Measurements from ENCODE around the gene PLEK. TPM values are rescaled to one million over a fixed set of nuclear protein-coding genes. Genes with fewer than 3 reads are reported as not detected.
A peak's percentile ranks its signal among the peaks of the same experiment; 100 is the strongest.

PLEK gene
- total and polyA plus RNA-seq, 2 donors (not counting 3 experiments of a cell fraction or from before 2014, with no cell fraction given) = 0.03 to 0.11 TPM

GRCh38 chr2:68441179-68441993 is 76.3 kb downstream of the PLEK start:
- FAIRE-seq = peak; percentile 96

More at GRCh38 chr2:68441179-68441993, 76.3 kb downstream of the PLEK start:
- Histone ChIP-seq H2AFZ (ENCODE audit: low read depth, low read length) (no peak overlapping the region), H3K27ac (ENCODE audit: insufficient read depth, low read depth, low read length) (no peak overlapping the region), H3K4me2 (ENCODE audit: insufficient read depth, low read length) (no peak overlapping the region), H3K4me3 (replicated peaks in 1 of 3; ENCODE audit: insufficient read depth in 1 of 3, low read depth in 1 of 3, low read length in 3 of 3) (no peak overlapping the region), H3K9me3 (replicated peaks; ENCODE audit: control insufficient read depth, insufficient read depth, low read length) (no peaks in the 10 kb centered on the region), H3K36me3 (ENCODE audit: control insufficient read depth in 2 of 2, extremely low read depth in 1 of 2, insufficient read depth in 2 of 2, low read length in 2 of 2) (no peaks in the 10 kb centered on the region), H3K27me3 (ENCODE audit: control insufficient read depth in 2 of 2, insufficient read depth in 2 of 2, low read length in 2 of 2) (peaks cover 3 to 12% of the 10 kb centered on the region in 2 experiments), H3K4me1 (ENCODE audit: control insufficient read depth, extremely low read depth, insufficient read depth, low read length) (no peaks in the 10 kb centered on the region), H3K79me2 (ENCODE audit: control insufficient read depth, insufficient read depth, low read length) (no peaks in the 10 kb centered on the region), H4K20me1 (replicated peaks; ENCODE audit: control insufficient read depth, extremely low read depth, insufficient read depth, low read length) (no peaks in the 10 kb centered on the region), H3K9ac (replicated peaks; ENCODE audit: extremely low read depth, insufficient read depth, low read length) (no peak overlapping the region), H3K9me1 (replicated peaks; ENCODE audit: control insufficient read depth, extremely low read depth, insufficient read depth, low read length) (no peaks in the 10 kb centered on the region)
- ChIA-PET POLR2A (no interaction called here), CTCF (interaction anchor here (0.6 to 5.9 kb wide), 45 partner anchors 9 to 502 kb away, joined by 3 to 130 read pairs (median 4); partner anchors contain the start of genes APLF, CNRIP1 and FBXO48)
- dilution Hi-C loops (cut with MboI; ENCODE audit: extremely low pct_ligation_motif_present, low sequenced_read_pairs) (no loop called here), intact Hi-C loops (cut with micrococcal nuclease) (loop anchor here (1.0 to 10.0 kb wide), 7 partner anchors 26 to 319 kb away; partner anchors contain the start of genes APLF, FBXO48 and PPP3R1)
- DNase-seq (ENCODE audit: low read depth, low spot score) = peak; percentile 67
- TF ChIP-seq EZH2 (IDR thresholded peaks at IDR 0.05; ENCODE audit: borderline replicate concordance, low read depth, low read length, severe bottlenecking) = no peak
- no peak for TF ChIP-seq POLR2A (IDR thresholded peaks at IDR 0.05; ENCODE audit: low read depth, low read length)
- TF ChIP-seq JUN (IDR thresholded peaks at IDR 0.05; ENCODE audit: borderline replicate concordance, insufficient read depth, insufficient read length, low read depth) = no peak
- TF ChIP-seq FOS (IDR thresholded peaks at IDR 0.05; ENCODE audit: borderline replicate concordance, insufficient read depth, low read length) = no peak
- no peak for TF ChIP-seq GATA2 (IDR thresholded peaks at IDR 0.05; ENCODE audit: insufficient read depth, insufficient read length, low read depth, low read length)
- TF ChIP-seq CTCF (IDR thresholded peaks at IDR 0.05; ENCODE audit: extremely low read depth in 1 of 2, insufficient read depth in 1 of 2, low read depth in 1 of 2, low read length in 2 of 2) = peak; percentile 79 to 83
- BruUV-seq (replicated peaks) = no TSS peak
